GM12878 (cell line): ENCODE measurements around the gene CCDC88C. TPM values are rescaled to one million over a fixed set of nuclear protein-coding genes. Genes with fewer than 3 reads are reported as not detected.

Experiments
- BCLAF1 ChIP-seq: fragments of 450-650 bp; IDR thresholded peaks from 2 replicates; pipeline ENCODE4 v1.6.1; 2017; ENCODE audit warnings: antibody characterized with exemption, mild to moderate bottlenecking, moderate library complexity
- CEBPB ChIP-seq, 2 experiments: fragments of 150-350 bp in 1 of 2; IDR thresholded peaks; 2 replicates each; pipeline ENCODE4 v1.6.1; 2012 to 2014; ENCODE audit warnings: low read depth in 2 of 2, low read length in 2 of 2, borderline replicate concordance in 1 of 2, inconsistent platforms in 1 of 2
- CREB1 ChIP-seq: IDR thresholded peaks from 2 replicates; pipeline ENCODE4 v1.6.1; 2012; ENCODE audit warnings: low read depth, mild to moderate bottlenecking, inconsistent platforms
- E2F8 ChIP-seq: fragments of 450-650 bp; IDR thresholded peaks from 2 replicates; pipeline ENCODE4 v1.6.1; 2018; ENCODE audit warnings: mild to moderate bottlenecking, low read depth, moderate library complexity; ENCODE audit not compliant: partially characterized antibody
- ELK1 ChIP-seq: IDR thresholded peaks from 2 replicates; pipeline ENCODE4 v1.6.1; 2012; ENCODE audit warnings: low read depth, low read length, improper control_type of control experiment
- NFYB ChIP-seq: IDR thresholded peaks from 2 replicates; pipeline ENCODE4 v1.6.1; 2011; ENCODE audit warnings: low read depth, mild to moderate bottlenecking, low read length, improper control_type of control experiment, moderate library complexity; ENCODE audit not compliant: insufficient read depth
- PBX3 ChIP-seq: IDR thresholded peaks from 2 replicates; pipeline ENCODE4 v1.6.1; 2011; ENCODE audit warnings: mild to moderate bottlenecking, low read depth, low read length, moderate library complexity; ENCODE audit not compliant: insufficient replicate concordance
- RFX5 ChIP-seq: IDR thresholded peaks from 2 replicates; pipeline ENCODE4 v1.6.1; 2011; ENCODE audit warnings: low read depth, low read length, improper control_type of control experiment
- SUZ12 ChIP-seq: fragments of 200-600 bp; sonication (generic); IDR thresholded peaks from one replicate; pipeline ENCODE4 v1.6.1; 2018; ENCODE audit warnings: antibody characterized with exemption, mild to moderate bottlenecking; ENCODE audit not compliant: unreplicated experiment
- TAF1 ChIP-seq: IDR thresholded peaks from 2 replicates; pipeline ENCODE4 v1.6.1; 2011; ENCODE audit warnings: mild to moderate bottlenecking, low read depth, low read length, borderline replicate concordance
- USF1 ChIP-seq: IDR thresholded peaks from 2 replicates; pipeline ENCODE4 v1.6.1; 2011; ENCODE audit warnings: borderline replicate concordance, low read depth, mild to moderate bottlenecking, moderate library complexity, mixed read lengths, low read length; ENCODE audit not compliant: insufficient read depth; ENCODE audit errors: extremely low read length
- ZNF207 ChIP-seq: fragments of 450-650 bp; IDR thresholded peaks from 2 replicates; pipeline ENCODE4 v1.6.1; 2014; ENCODE audit warnings: antibody characterized with exemption, mild to moderate bottlenecking, borderline replicate concordance
- ZNF592 ChIP-seq: fragments of 450-650 bp; IDR thresholded peaks from 2 replicates; pipeline ENCODE4 v1.6.1; 2017; ENCODE audit warnings: mild to moderate bottlenecking, moderate library complexity
- polyA plus RNA-seq, 11 experiments: library from polyadenylated mRNA; depleted of rRNA in 4 of 11; unstranded in 6 of 11; stranded (reverse) in 5 of 11; fragments of >200 nt; fragmentation: Nextera tagmentation in 4 of 11; fragmentation: Illumina TruSeq in 1 of 11; extraction: Ambion mirVana in 4 of 11; extraction: Trizol in 1 of 11; gene quantifications; 1 replicate in 1 of 11; 2 replicates in 10 of 11; pipeline versions ENCODE4 v1.2.1 to v1.2.3, GENCODE V29; 2011 to 2016; ENCODE audit warnings: inconsistent platforms in 2 of 11, missing spikeins in 2 of 11, low read depth in 1 of 11
- total RNA-seq, 4 experiments: library from RNA; depleted of rRNA in 3 of 4; stranded (reverse); fragments of >200 nt in 3 of 4; fragmentation: Illumina TruSeq in 1 of 4; extraction: Trizol in 1 of 4; gene quantifications; 2 replicates each; pipeline versions ENCODE4 v1.2.1 to v1.2.3, GENCODE V29; 2013 to 2021

CCDC88C gene
- total and polyA plus RNA-seq, 10 of the 15 experiments (the other 5 are each of a cell fraction or from before 2014, with no cell fraction given): 4.0 to 79.6 (median 36.6) TPM

GRCh38 chr14:91419044-91419397 lies 1.4 kb upstream of the CCDC88C start (continued):
- TF ChIP-seq USF1 (no peak), TAF1 (no peak), ZNF207 (no peak), CEBPB (IDR thresholded peaks at IDR 0.05; ENCODE audit: borderline replicate concordance in 1 of 2, low read depth in 2 of 2, low read length in 2 of 2) (no peak), RFX5 (no peak), SUZ12 (no peak), BCLAF1 (no peak), ZNF592 (no peak), E2F8 (no peak), CREB1 (no peak), PBX3 (no peak), NFYB (no peak), ELK1 (no peak)
